HepG2 (cell line): Measurements from ENCODE around the gene TEX26. TPM values are rescaled to one million over a fixed set of nuclear protein-coding genes. Genes with fewer than 3 reads are reported as not detected.

Experiments used
- ATAC-seq: fragments of 200-7000 bp; cut with Tn5 transposase; 3 replicates; pipeline ENCODE4 v1.9.1; 2020; ENCODE audit warnings: mild to moderate bottlenecking, moderate library complexity
- BruUV-seq: library from RNA; stranded (reverse); fragments of 400-500 nt; replicated peaks from 2 replicates; lab custom pipeline; 2021; lab: Mats Ljungman, UMichigan
- CTCF ChIA-PET: fragments of 300-600 bp; formaldehyde crosslinking; extraction: SDS; loops from one replicate; lab custom pipeline; 2021; ENCODE audit warnings: low total read pairs, inconsistent platforms, low intra/inter-chr PET ratio; lab: Yijun Ruan, JAX
- POLR2A ChIA-PET: fragments of 350-600 bp; sonication (Branson Sonifier 250); formaldehyde crosslinking; loops from one replicate; lab custom pipeline; 2020; ENCODE audit warnings: antibody characterized with exemption, inconsistent platforms; lab: Yijun Ruan, JAX
- DNase-seq: peaks from one replicate; pipeline ENCODE4 v3.0.0-alpha.2; 2015; ENCODE audit warnings: low spot score
- FAIRE-seq: peaks from 3 replicates; lab custom pipeline; 2011; peaks lifted over from hg19 to GRCh38; lab: Jason Lieb, UNC
- H2AFZ ChIP-seq: one replicate; pipeline ENCODE4 v1.6.1; 2011; ENCODE audit warnings: low read length, inconsistent platforms
- H3K27ac ChIP-seq: fragments of 300-600 bp; 3 replicates; pipeline ENCODE4 v1.8.0; 2011; ENCODE audit warnings: mixed run types, mild to moderate bottlenecking, mixed read lengths, low read length, inconsistent platforms; ENCODE audit not compliant: insufficient read depth; ENCODE audit errors: extremely low read length
- H3K27me3 ChIP-seq, 2 experiments: fragments of 200-600 bp in 1 of 2; 2 replicates in 1 of 2; 3 replicates in 1 of 2; pipeline versions ENCODE4 v1.6.0 to v1.8.0; 2011; ENCODE audit warnings: low read length in 2 of 2, mild to moderate bottlenecking in 2 of 2, moderate library complexity in 2 of 2, inconsistent platforms in 1 of 2; ENCODE audit not compliant: insufficient read depth in 2 of 2, control insufficient read depth in 1 of 2
- H3K36me3 ChIP-seq, 2 experiments: fragments of 200-600 bp in 1 of 2; replicated peaks in 1 of 2; 2 replicates in 1 of 2; 3 replicates in 1 of 2; pipeline versions ENCODE4 v1.5.1 to v1.8.0; 2011; ENCODE audit warnings: low read length in 2 of 2, inconsistent platforms in 1 of 2; ENCODE audit not compliant: insufficient read depth in 2 of 2, control insufficient read depth in 1 of 2
- H3K4me1 ChIP-seq: 2 replicates; pipeline ENCODE4 v1.5.1; 2012; ENCODE audit warnings: low read length, inconsistent platforms; ENCODE audit not compliant: insufficient read depth
- H3K4me2 ChIP-seq: 2 replicates; pipeline ENCODE4 v1.6.0; 2011; ENCODE audit warnings: low read depth, low read length, inconsistent platforms
- H3K4me3 ChIP-seq, 3 experiments: fragments of 200-600 bp in 1 of 3; sonication (generic), shearing (Covaris generic) in 1 of 3; replicated peaks in 1 of 3; 2 replicates each; pipeline ENCODE4 v1.5.1; 2011 to 2016; ENCODE audit warnings: low read length in 3 of 3, inconsistent platforms in 2 of 3, low read depth in 2 of 3, mild to moderate bottlenecking in 2 of 3, control low read depth in 1 of 3, mixed read lengths in 1 of 3; ENCODE audit not compliant: insufficient read depth in 1 of 3
- H3K79me2 ChIP-seq: one replicate; pipeline ENCODE4 v1.6.1; 2011; ENCODE audit warnings: low read length, inconsistent platforms; ENCODE audit not compliant: insufficient read depth
- H3K9ac ChIP-seq: 2 replicates; pipeline ENCODE4 v1.6.0; 2011; ENCODE audit warnings: mild to moderate bottlenecking, low read depth, low read length, inconsistent platforms; ENCODE audit not compliant: insufficient read depth
- H3K9me3 ChIP-seq: 2 replicates; pipeline ENCODE4 v1.5.1; 2012; ENCODE audit warnings: mild to moderate bottlenecking, low read length
- H4K20me1 ChIP-seq: 2 replicates; pipeline ENCODE4 v1.6.0; 2011; ENCODE audit warnings: inconsistent platforms, mild to moderate bottlenecking, low read length, moderate library complexity; ENCODE audit not compliant: insufficient read depth
- ARID2 ChIP-seq: sonication (generic); formaldehyde crosslinking; IDR thresholded peaks from 2 replicates; pipeline ENCODE4 v1.8.1; 2022; ENCODE audit warnings: mild to moderate bottlenecking, missing genetic modification reagents, borderline replicate concordance
- FOXM1 ChIP-seq: sonication (generic); formaldehyde crosslinking; IDR thresholded peaks from 2 replicates; pipeline ENCODE4 v1.5.0; 2020; ENCODE audit warnings: missing genetic modification reagents
- JUN ChIP-seq: sonication (generic); formaldehyde crosslinking; IDR thresholded peaks from 2 replicates; pipeline ENCODE4 v1.4.0; 2020; ENCODE audit warnings: mild to moderate bottlenecking, missing genetic modification reagents
- LCORL ChIP-seq, 2 experiments: fragments of 450-650 bp in 1 of 2; sonication (generic) in 1 of 2; formaldehyde crosslinking in 1 of 2; IDR thresholded peaks; 2 replicates each; pipeline versions ENCODE4 v1.5.0 to v1.6.1; 2017 to 2020; ENCODE audit warnings: antibody characterized with exemption in 1 of 2, missing genetic modification reagents in 1 of 2
- MED13 ChIP-seq: sonication (generic); formaldehyde crosslinking; IDR thresholded peaks from 2 replicates; pipeline ENCODE4 v1.5.0; 2020; ENCODE audit warnings: missing genetic modification reagents
- MEIS1 ChIP-seq: sonication (generic); formaldehyde crosslinking; IDR thresholded peaks from 2 replicates; pipeline ENCODE4 v1.9.0; 2021; ENCODE audit warnings: mild to moderate bottlenecking, missing genetic modification reagents, moderate library complexity, borderline replicate concordance
- MTF2 ChIP-seq: sonication (generic); formaldehyde crosslinking; IDR thresholded peaks from 2 replicates; pipeline ENCODE4 v1.5.0; 2020; ENCODE audit warnings: missing genetic modification reagents, borderline replicate concordance
- MXD4 ChIP-seq: IDR thresholded peaks from 2 replicates; pipeline ENCODE4 v1.6.1; 2016; ENCODE audit warnings: mild to moderate bottlenecking, missing biosample characterization, missing genetic modification reagents
- POLR2G ChIP-seq: fragments of 200-400 bp; formaldehyde crosslinking; IDR thresholded peaks from 2 replicates; pipeline ENCODE4 v1.6.1; 2018; ENCODE audit warnings: mild to moderate bottlenecking, low read depth, low read length, moderate library complexity
- RELA ChIP-seq: sonication (generic); formaldehyde crosslinking; IDR thresholded peaks from 2 replicates; pipeline ENCODE4 v1.4.0; 2020; ENCODE audit warnings: missing genetic modification reagents
- SMAD9 ChIP-seq: sonication (generic); formaldehyde crosslinking; IDR thresholded peaks from 2 replicates; pipeline ENCODE4 v1.5.1; 2020; ENCODE audit warnings: mild to moderate bottlenecking, missing genetic modification reagents
- SP1 ChIP-seq, 2 experiments: fragments of 450-650 bp in 1 of 2; sonication (generic) in 1 of 2; formaldehyde crosslinking in 1 of 2; IDR thresholded peaks; 2 replicates each; pipeline versions ENCODE4 v1.4.0 to v1.6.1; 2016 to 2020; ENCODE audit warnings: missing genetic modification reagents in 1 of 2
- ZNF7 ChIP-seq: IDR thresholded peaks from 2 replicates; pipeline ENCODE4 v1.6.1; 2016; ENCODE audit warnings: missing biosample characterization, missing genetic modification reagents
- WGBS: methylation state at CpG from one replicate; pipeline ENCODE4 v1.1.6; 2017; ENCODE audit warnings: low lambda C conversion rate; 5-methylcytosine and 5-hydroxymethylcytosine counted together
- in situ Hi-C: cut with HindIII; loops from 2 replicates; pipeline ENCODE4 v1.10.0; 2017; ENCODE audit warnings: low pct_unique_long_range_greater_than_20kb; ENCODE audit not compliant: extremely low pct_ligation_motif_present
- intact Hi-C: fragments of 100-400 bp; cut with micrococcal nuclease; formaldehyde crosslinking; loops from one replicate; pipeline ENCODE4 v1.10.0; 2022; ENCODE audit not compliant: unreplicated experiment
- polyA plus RNA-seq, 8 experiments: library from polyadenylated mRNA; depleted of rRNA in 3 of 8; stranded (reverse) in 7 of 8; unstranded in 1 of 8; fragments of >200 nt; fragmentation: Illumina TruSeq in 4 of 8; extraction: Trizol in 4 of 8; gene quantifications; 2 replicates each; pipeline versions ENCODE4 v1.2.1 to v1.2.3, GENCODE V29; 2011 to 2016; ENCODE audit warnings: low read depth in 4 of 8, missing spikeins in 1 of 8, mixed read lengths in 1 of 8; ENCODE audit not compliant: insufficient read depth in 1 of 8
- total RNA-seq, 5 experiments: library from RNA; depleted of rRNA; stranded (reverse); fragments of >200 nt; fragmentation: Illumina TruSeq; extraction: Trizol; gene quantifications; 2 replicates each; pipeline ENCODE4 v1.2.3, GENCODE V29; 2016; ENCODE audit warnings: low read depth in 1 of 5
- TF ChIP-seq, protein P1 (sequence below): sonication (generic); formaldehyde crosslinking; IDR thresholded peaks from 2 replicates; pipeline ENCODE4 v1.4.0; 2020; ENCODE audit warnings: missing genetic modification reagents
- TF ChIP-seq, protein P2 (sequence below): sonication (generic); formaldehyde crosslinking; IDR thresholded peaks from 2 replicates; pipeline ENCODE4 v1.8.1; 2023; ENCODE audit warnings: mild to moderate bottlenecking, moderate library complexity, missing genetic modification reagents
- TF ChIP-seq, protein P3 (sequence below): sonication (generic); formaldehyde crosslinking; IDR thresholded peaks from 2 replicates; pipeline ENCODE4 v1.5.1; 2020; ENCODE audit warnings: missing genetic modification reagents, mild to moderate bottlenecking, borderline replicate concordance

The TEX26 gene
- total and polyA plus RNA-seq, 2 of the 13 experiments (the other 11 are each of a cell fraction or from before 2014, with no cell fraction given), result not detected

DNA sequence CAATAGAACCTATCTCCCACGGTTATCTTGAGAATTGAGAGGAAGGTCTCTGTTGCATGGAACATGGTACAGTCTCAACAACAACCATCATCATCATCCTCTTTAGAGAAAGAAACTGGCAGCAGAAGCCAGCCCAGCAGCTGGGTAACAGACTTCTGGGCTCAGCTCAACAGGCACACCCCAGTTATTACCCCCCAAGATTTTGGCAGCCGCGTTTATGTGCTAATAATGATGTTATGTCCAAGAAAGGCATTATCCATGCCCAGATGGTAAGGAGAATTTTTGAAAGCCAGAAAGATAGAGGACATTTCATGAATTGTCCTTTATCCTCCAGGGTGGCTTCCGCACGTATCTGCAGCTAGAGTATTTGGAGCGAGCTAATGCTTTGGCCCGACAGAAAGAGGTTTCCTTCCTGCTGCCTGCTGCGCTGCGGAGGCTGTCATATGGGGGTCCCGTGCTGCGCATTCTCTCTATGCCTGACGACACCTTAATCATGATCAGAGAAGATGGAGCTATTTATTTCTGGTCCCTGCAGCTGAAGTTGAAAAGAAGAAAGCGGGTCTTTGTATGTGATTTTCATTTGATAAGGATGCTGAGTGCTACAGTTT lies 89.9 kb downstream of the TEX26 start:
- no peak for TF ChIP-seq ARID2 (CRISPR knock-in tag)
- no peak for TF ChIP-seq ZNF7 (CRISPR knock-in tag)
- TF ChIP-seq SP1 (IDR thresholded peaks at IDR 0.05), result no peak
- TF ChIP-seq SP1 (CRISPR knock-in tag; IDR thresholded peaks at IDR 0.05), result no peak
- TF ChIP-seq, protein P1, sequence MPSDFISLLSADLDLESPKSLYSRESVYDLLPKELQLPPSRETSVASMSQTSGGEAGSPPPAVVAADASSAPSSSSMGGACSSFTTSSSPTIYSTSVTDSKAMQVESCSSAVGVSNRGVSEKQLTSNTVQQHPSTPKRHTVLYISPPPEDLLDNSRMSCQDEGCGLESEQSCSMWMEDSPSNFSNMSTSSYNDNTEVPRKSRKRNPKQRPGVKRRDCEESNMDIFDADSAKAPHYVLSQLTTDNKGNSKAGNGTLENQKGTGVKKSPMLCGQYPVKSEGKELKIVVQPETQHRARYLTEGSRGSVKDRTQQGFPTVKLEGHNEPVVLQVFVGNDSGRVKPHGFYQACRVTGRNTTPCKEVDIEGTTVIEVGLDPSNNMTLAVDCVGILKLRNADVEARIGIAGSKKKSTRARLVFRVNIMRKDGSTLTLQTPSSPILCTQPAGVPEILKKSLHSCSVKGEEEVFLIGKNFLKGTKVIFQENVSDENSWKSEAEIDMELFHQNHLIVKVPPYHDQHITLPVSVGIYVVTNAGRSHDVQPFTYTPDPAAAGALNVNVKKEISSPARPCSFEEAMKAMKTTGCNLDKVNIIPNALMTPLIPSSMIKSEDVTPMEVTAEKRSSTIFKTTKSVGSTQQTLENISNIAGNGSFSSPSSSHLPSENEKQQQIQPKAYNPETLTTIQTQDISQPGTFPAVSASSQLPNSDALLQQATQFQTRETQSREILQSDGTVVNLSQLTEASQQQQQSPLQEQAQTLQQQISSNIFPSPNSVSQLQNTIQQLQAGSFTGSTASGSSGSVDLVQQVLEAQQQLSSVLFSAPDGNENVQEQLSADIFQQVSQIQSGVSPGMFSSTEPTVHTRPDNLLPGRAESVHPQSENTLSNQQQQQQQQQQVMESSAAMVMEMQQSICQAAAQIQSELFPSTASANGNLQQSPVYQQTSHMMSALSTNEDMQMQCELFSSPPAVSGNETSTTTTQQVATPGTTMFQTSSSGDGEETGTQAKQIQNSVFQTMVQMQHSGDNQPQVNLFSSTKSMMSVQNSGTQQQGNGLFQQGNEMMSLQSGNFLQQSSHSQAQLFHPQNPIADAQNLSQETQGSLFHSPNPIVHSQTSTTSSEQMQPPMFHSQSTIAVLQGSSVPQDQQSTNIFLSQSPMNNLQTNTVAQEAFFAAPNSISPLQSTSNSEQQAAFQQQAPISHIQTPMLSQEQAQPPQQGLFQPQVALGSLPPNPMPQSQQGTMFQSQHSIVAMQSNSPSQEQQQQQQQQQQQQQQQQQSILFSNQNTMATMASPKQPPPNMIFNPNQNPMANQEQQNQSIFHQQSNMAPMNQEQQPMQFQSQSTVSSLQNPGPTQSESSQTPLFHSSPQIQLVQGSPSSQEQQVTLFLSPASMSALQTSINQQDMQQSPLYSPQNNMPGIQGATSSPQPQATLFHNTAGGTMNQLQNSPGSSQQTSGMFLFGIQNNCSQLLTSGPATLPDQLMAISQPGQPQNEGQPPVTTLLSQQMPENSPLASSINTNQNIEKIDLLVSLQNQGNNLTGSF, result no peak
- no peak for TF ChIP-seq MXD4 (CRISPR knock-in tag)
- no peak for TF ChIP-seq LCORL (IDR thresholded peaks at IDR 0.05)
- no peak for TF ChIP-seq LCORL (CRISPR knock-in tag; IDR thresholded peaks at IDR 0.05)
- no peak for TF ChIP-seq MED13 (CRISPR knock-in tag)
- no peak for TF ChIP-seq MEIS1
- TF ChIP-seq, protein P2, sequence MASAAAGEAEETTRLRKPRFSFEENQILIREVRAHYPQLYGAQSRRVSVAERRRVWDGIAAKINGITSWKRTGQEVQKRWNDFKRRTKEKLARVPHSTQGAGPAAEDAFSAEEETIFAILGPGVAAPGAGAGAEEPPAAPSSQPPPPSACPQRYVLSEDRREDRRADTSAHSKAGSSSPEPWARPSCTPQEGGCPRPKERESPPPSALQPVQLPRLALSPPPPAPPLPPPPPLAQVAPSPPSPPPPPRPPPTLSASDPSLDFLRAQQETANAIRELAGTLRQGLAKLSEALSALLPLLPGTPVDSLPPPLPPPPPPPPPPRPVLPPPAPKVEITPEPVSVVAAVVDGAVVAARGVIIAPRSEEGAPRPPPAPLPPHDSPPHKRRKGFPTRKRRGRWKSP, result no peak
- no peak for TF ChIP-seq FOXM1 (CRISPR knock-in tag)
- TF ChIP-seq MTF2 (CRISPR knock-in tag), result no peak
- no peak for TF ChIP-seq POLR2G
- TF ChIP-seq RELA (CRISPR knock-in tag), result no peak
- TF ChIP-seq JUN, result no peak
- TF ChIP-seq SMAD9 (CRISPR knock-in tag), result no peak
- TF ChIP-seq, protein P3, sequence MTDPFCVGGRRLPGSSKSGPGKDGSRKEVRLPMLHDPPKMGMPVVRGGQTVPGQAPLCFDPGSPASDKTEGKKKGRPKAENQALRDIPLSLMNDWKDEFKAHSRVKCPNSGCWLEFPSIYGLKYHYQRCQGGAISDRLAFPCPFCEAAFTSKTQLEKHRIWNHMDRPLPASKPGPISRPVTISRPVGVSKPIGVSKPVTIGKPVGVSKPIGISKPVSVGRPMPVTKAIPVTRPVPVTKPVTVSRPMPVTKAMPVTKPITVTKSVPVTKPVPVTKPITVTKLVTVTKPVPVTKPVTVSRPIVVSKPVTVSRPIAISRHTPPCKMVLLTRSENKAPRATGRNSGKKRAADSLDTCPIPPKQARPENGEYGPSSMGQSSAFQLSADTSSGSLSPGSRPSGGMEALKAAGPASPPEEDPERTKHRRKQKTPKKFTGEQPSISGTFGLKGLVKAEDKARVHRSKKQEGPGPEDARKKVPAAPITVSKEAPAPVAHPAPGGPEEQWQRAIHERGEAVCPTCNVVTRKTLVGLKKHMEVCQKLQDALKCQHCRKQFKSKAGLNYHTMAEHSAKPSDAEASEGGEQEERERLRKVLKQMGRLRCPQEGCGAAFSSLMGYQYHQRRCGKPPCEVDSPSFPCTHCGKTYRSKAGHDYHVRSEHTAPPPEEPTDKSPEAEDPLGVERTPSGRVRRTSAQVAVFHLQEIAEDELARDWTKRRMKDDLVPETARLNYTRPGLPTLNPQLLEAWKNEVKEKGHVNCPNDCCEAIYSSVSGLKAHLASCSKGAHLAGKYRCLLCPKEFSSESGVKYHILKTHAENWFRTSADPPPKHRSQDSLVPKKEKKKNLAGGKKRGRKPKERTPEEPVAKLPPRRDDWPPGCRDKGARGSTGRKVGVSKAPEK (CRISPR knock-in tag), result no peak
- Histone ChIP-seq H3K9me3 (no peaks in the 10 kb centered on the region), H3K79me2 (no peaks in the 10 kb centered on the region), H4K20me1 (no peaks in the 10 kb centered on the region), H3K27ac (no peak overlapping the region), H3K36me3 (no peaks in the 10 kb centered on the region), H3K4me3 (no peak overlapping the region), H3K4me1 (no peaks in the 10 kb centered on the region), H3K27me3 (peaks cover 0 to 4% of the 10 kb centered on the region in 2 experiments; a peak in 3 of 5 replicates), H3K4me2 (no peak overlapping the region), H3K9ac (no peak overlapping the region), H2AFZ (no peak overlapping the region)
- 48% methylated on average over 12 of the region's 13 CpGs for WGBS
- no peak for ATAC-seq
- CTCF ChIA-PET, result no interaction called here
- no peak for DNase-seq
- intact Hi-C loops (no loop called here), in situ Hi-C loops (no loop called here)
- BruUV-seq, result no TSS peak
- POLR2A ChIA-PET, result no interaction called here
- no peak for FAIRE-seq
